Measurements from ENCODE around the gene ABLIM3. TPM values are rescaled to one million over a fixed set of nuclear protein-coding genes. Genes with fewer than 3 reads are reported as not detected.
"Not testable (repeated sequence)": the region's sequence is repeated elsewhere in the genome, so short reads cannot be mapped to it uniquely, and the experiment has no call there.

ABLIM3 gene
- total and polyA plus RNA-seq, 5 donors: 81.3 to 185 (median 159) TPM

DNA sequence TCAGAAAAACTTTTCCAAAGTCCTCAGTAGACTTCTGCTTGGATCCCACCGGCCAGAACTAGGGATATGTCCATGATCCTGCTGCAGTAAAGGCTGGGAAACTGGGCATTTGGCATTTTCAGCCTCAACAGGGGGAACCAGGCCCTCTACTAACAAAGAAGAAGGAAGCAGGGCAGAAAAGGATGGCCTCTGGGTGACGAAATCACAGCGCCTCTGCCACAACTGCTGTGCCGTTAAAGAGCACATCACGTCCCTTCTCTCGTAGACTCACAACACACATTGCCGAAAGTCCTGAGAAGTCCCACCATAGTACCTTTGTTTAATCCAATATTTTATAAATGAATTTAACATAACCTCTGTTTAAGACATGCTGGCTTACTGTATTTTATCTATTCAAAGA lies 120.0 kb downstream of the ABLIM3 start:
- ATAC-seq: no peak
- H3K4me3 ChIP-seq (ENCODE audit: low read length): no peak overlapping the region
- intact Hi-C loops (cut with DNase I): loop anchor here in 3 of 4 donors (10.0 kb wide), 2 partner anchors 104 to 304 kb away; no protein-coding TSS in a partner anchor
- WGBS: 63% methylated on average over 7 of the region's 7 CpGs
- H3K9me3 ChIP-seq (ENCODE audit: control insufficient read depth, low read length): no peaks in the 10 kb centered on the region
- DNase-seq: no peak
- H3K27me3 ChIP-seq (ENCODE audit: control insufficient read depth, insufficient read depth): no peaks in the 10 kb centered on the region
- H3K27ac ChIP-seq (ENCODE audit: low read length): no peak overlapping the region
- H3K4me1 ChIP-seq (ENCODE audit: control insufficient read depth, insufficient read depth, low read length): no peaks in the 10 kb centered on the region

GRCh38 chr5:149262315-149262714 lies 121.0 kb downstream of the ABLIM3 start:
- intact Hi-C loops (cut with DNase I): loop anchor here in 3 of 4 donors (10.0 kb wide), 2 partner anchors 102 to 302 kb away; no protein-coding TSS in a partner anchor
- 81% methylated on average over 4 of the region's 4 CpGs for WGBS
- H3K27me3 ChIP-seq (ENCODE audit: control insufficient read depth, insufficient read depth): no peaks in the 10 kb centered on the region
- no peaks in the 10 kb centered on the region for H3K9me3 ChIP-seq (ENCODE audit: control insufficient read depth, low read length)
- no peaks in the 10 kb centered on the region for H3K4me1 ChIP-seq (ENCODE audit: control insufficient read depth, insufficient read depth, low read length)
- DNase-seq (no peak), ATAC-seq (no peak)
- no peak overlapping the region for H3K4me3 ChIP-seq (ENCODE audit: low read length)
- no peak overlapping the region for H3K27ac ChIP-seq (ENCODE audit: low read length)

DNA sequence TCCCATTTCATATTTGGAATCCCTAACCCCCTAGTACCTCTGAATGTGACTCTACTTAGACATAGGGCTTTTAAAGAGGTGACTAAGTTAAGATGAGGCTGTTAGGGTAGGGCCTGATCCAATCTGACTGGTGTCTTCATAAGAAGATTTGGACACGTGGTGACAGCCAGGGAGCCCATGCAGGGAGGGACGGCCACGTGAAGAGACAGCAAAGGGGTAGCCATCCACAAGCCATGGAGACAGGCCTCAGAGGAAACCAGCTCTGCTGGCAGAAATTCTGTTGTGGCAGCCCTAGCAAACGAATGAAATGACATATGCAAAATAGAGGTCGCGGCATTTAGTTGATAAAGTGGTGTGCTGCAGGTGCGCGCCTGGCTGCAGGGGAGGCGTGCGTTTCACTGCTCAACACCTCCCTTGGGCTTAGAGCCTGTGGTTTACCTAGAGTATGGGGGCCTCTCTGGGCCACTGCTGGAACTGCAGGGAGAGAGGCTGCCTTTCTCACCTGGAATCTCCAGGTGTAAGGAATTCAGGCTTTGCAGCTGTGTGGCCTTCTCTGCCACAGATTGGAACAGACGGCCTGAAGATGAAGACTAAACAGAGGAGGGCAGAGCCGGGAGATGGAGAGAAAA lies 123.3 kb downstream of the ABLIM3 start:
- DNase-seq: no peak
- peak in 1 of 2 donors; percentile 25 for ATAC-seq
- intact Hi-C loops (cut with DNase I): loop anchor here in 3 of 4 donors (5.0 to 10.0 kb wide), 3 partner anchors 100 to 300 kb away; no protein-coding TSS in a partner anchor

GRCh38 chr5:149265068-149265465 lies 123.8 kb downstream of the ABLIM3 start:
- Histone ChIP-seq H3K27ac (ENCODE audit: low read length) (no peak overlapping the region), H3K4me3 (ENCODE audit: low read length) (no peak overlapping the region), H3K4me1 (ENCODE audit: control insufficient read depth, insufficient read depth, low read length) (no peaks in the 10 kb centered on the region), H3K27me3 (ENCODE audit: control insufficient read depth, insufficient read depth) (no peaks in the 10 kb centered on the region), H3K9me3 (ENCODE audit: control insufficient read depth, low read length) (no peaks in the 10 kb centered on the region)
- WGBS: 88% methylated on average over 7 of the region's 7 CpGs
- ATAC-seq: no peak
- DNase-seq: no peak
- intact Hi-C loops (cut with DNase I): loop anchor here in 3 of 4 donors (5.0 to 10.0 kb wide), 3 partner anchors 100 to 300 kb away; no protein-coding TSS in a partner anchor

More for the DNA sequence above, 123.3 kb downstream of the ABLIM3 start:
- Histone ChIP-seq H3K4me3 (ENCODE audit: low read length) (no peak overlapping the region), H3K4me1 (ENCODE audit: control insufficient read depth, insufficient read depth, low read length) (no peaks in the 10 kb centered on the region), H3K27ac (ENCODE audit: low read length) (no peak overlapping the region), H3K27me3 (ENCODE audit: control insufficient read depth, insufficient read depth) (no peaks in the 10 kb centered on the region), H3K9me3 (ENCODE audit: control insufficient read depth, low read length) (no peaks in the 10 kb centered on the region)
- 39% methylated on average over 12 of the region's 12 CpGs for WGBS

- Histone ChIP-seq H3K27me3 (ENCODE audit: control insufficient read depth, insufficient read depth) (no peaks in the 10 kb centered on the region), H3K27ac (ENCODE audit: low read length) (no peak overlapping the region), H3K4me1 (ENCODE audit: control insufficient read depth, insufficient read depth, low read length) (no peaks in the 10 kb centered on the region), H3K9me3 (ENCODE audit: control insufficient read depth, low read length) (no peaks in the 10 kb centered on the region), H3K4me3 (ENCODE audit: low read length) (no peak overlapping the region)
- ATAC-seq: peak; percentile 40 to 55
- peak in 2 of 3 donors; percentile 33 to 58 for DNase-seq
- intact Hi-C loops (cut with DNase I): loop anchor here in 3 of 4 donors (5.0 to 10.0 kb wide), 3 partner anchors 99 to 299 kb away; no protein-coding TSS in a partner anchor
- WGBS: 11% methylated on average over 4 of the region's 4 CpGs
Measured at GRCh38 chr5:149265597-149265996, 124.3 kb downstream of the ABLIM3 start.

DNA sequence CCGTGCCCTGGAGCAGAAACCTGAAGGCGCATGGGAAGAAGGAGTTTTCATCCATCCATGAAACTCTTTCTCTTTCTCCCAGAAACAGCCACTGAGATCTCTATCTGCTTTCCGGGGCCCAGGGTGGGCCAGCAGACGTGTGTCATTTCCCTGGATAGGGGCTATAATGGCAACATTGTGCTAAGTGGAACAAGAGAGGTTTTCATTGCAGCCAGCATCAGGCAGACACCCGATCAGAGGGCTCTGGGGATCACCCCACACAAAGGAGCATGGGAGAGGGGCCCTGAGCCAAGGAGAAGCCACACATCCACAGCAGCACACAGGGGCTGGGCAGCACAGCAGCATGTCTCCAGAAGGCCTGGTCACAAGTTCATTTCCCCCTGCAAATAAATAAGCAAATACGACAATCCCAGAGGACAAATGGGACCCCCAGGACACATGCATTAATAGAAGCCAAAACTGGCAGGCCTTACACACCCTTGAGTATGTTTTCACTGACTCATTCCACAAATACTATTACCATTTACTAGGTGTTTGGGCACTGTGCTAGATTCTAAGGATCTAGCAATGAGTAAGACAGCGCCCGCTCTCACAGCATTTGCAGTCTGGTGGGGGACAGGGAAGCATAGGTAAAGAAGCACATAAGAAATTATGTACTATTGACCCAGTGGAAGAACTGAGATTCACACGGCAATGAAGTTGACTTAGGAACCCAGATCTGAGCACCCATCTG lies 126.1 kb downstream of the ABLIM3 start:
- Histone ChIP-seq H3K4me1 (ENCODE audit: control insufficient read depth, insufficient read depth, low read length) (no peaks in the 10 kb centered on the region), H3K9me3 (ENCODE audit: control insufficient read depth, low read length) (no peaks in the 10 kb centered on the region), H3K4me3 (ENCODE audit: low read length) (no peak overlapping the region), H3K27me3 (ENCODE audit: control insufficient read depth, insufficient read depth) (no peaks in the 10 kb centered on the region), H3K27ac (ENCODE audit: low read length) (peak overlapping the region; percentile 38)
- WGBS: 79% methylated on average over 9 of the region's 9 CpGs
- ATAC-seq (no peak), DNase-seq (no peak)
- intact Hi-C loops (cut with DNase I): loop anchor here in 3 of 4 donors (5.0 to 10.0 kb wide), 3 partner anchors 97 to 297 kb away; no protein-coding TSS in a partner anchor

DNA sequence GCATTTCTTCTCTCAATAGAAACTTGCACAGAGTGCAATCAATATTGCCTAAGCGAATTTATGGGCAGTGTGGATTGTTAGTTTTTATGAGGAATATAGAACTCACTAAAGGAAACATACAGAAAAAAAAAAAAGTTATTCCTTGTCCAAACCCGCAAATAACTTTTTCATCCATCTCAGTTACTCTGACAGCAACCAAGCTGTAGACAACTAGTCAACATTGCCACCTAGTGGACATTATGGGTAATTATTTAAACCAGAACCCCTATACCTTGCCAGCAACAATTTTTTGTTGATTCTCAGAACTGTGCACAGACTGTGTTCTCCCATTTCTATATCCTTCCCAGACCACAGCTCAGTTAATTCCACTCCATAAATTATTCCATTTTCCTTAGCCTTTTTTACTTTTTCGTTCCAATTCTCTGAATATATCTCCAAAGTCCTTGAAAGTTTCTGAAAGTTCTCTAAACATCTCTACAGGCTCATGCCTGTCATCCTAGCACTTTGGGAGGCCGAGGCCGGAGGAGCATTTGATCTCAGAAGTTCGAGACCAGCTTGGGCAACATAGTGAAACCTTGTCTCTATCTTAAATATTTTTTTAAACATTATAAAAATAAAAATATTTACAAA lies 127.8 kb downstream of the ABLIM3 start:
- no peaks in the 10 kb centered on the region for H3K27me3 ChIP-seq (ENCODE audit: control insufficient read depth, insufficient read depth)
- WGBS: 61% methylated on average over 6 of the region's 6 CpGs
- peaks cover 2% of the 10 kb centered on the region for H3K4me1 ChIP-seq (ENCODE audit: control insufficient read depth, insufficient read depth, low read length)
- H3K27ac ChIP-seq (ENCODE audit: low read length): no peak overlapping the region
- ATAC-seq (no peak), DNase-seq (no peak)
- intact Hi-C loops (cut with DNase I): loop anchor here in 3 of 4 donors (5.0 to 10.0 kb wide), 3 partner anchors 96 to 296 kb away; no protein-coding TSS in a partner anchor
- H3K4me3 ChIP-seq (ENCODE audit: low read length): no peak overlapping the region
- H3K9me3 ChIP-seq (ENCODE audit: control insufficient read depth, low read length): no peaks in the 10 kb centered on the region

GRCh38 chr5:149271195-149271715 lies 130.0 kb downstream of the ABLIM3 start:
- intact Hi-C loops (cut with DNase I): no loop called here
- no peak for ATAC-seq
- Histone ChIP-seq H3K4me1 (ENCODE audit: control insufficient read depth, insufficient read depth, low read length) (peaks cover 2% of the 10 kb centered on the region), H3K27ac (ENCODE audit: low read length) (peak overlapping the region; percentile 77), H3K9me3 (ENCODE audit: control insufficient read depth, low read length) (no peaks in the 10 kb centered on the region), H3K4me3 (ENCODE audit: low read length) (peak overlapping the region; percentile 74), H3K27me3 (ENCODE audit: control insufficient read depth, insufficient read depth) (no peaks in the 10 kb centered on the region)
- WGBS: 5% methylated on average over 40 of the region's 40 CpGs
- no peak for DNase-seq

- H3K27ac ChIP-seq (ENCODE audit: low read length): peak within 1 kb of the TSS; percentile 91
- H3K4me1 ChIP-seq (ENCODE audit: control insufficient read depth, insufficient read depth, low read length): peaks cover 2% of the 10 kb centered on the region
- intact Hi-C loops (cut with DNase I): no loop called here
- H3K27me3 ChIP-seq (ENCODE audit: control insufficient read depth, insufficient read depth): no peaks in the 10 kb centered on the region
- peak within 1 kb of the TSS; percentile 74 for H3K4me3 ChIP-seq (ENCODE audit: low read length)
- H3K9me3 ChIP-seq (ENCODE audit: control insufficient read depth, low read length): no peaks in the 10 kb centered on the region
- peak; percentile 87 to 91 for ATAC-seq
- under 1% methylated on average over 81 of the region's 81 CpGs for WGBS
- peak; percentile 77 to 92 (median 92) for DNase-seq
Measured at GRCh38 chr5:149271716-149272563, 130.6 kb downstream of the ABLIM3 start, which contains the start of gene AFAP1L1. Gene AFAP1L1 (plus strand): TSS chr5:149271859. CDS start chr5:149271969, 110 bp downstream.

GRCh38 chr5:149272781-149273180 lies 131.5 kb downstream of the ABLIM3 start:
- H3K9me3 ChIP-seq (ENCODE audit: control insufficient read depth, low read length); H3K27me3 ChIP-seq (ENCODE audit: control insufficient read depth, insufficient read depth); DNase-seq; H3K4me1 ChIP-seq (ENCODE audit: control insufficient read depth, insufficient read depth, low read length); intact Hi-C loops (cut with DNase I): not testable (repeated sequence)
- ATAC-seq: peak; percentile 1 to 4
- H3K4me3 ChIP-seq (ENCODE audit: low read length): peak overlapping the region; percentile 74
- WGBS: 35% methylated on average over 16 of the region's 16 CpGs
- peak overlapping the region; percentile 91 for H3K27ac ChIP-seq (ENCODE audit: low read length)

Data from right cardiac atrium (tissue), 5 donors.